Mesothelial cell of epicardium (in vitro differentiated cells): Measurements from ENCODE around the gene FOXA3. TPM values are rescaled to one million over a fixed set of nuclear protein-coding genes. Genes with fewer than 3 reads are reported as not detected.
"Not testable (repeated sequence)": the region's sequence is repeated elsewhere in the genome, so short reads cannot be mapped to it uniquely, and the experiment has no call there.

Experiments used
- DNase-seq, 2 experiments: peaks; one replicate each; pipeline ENCODE4 v3.0.0; 2021; ENCODE audit warnings: low spot score in 2 of 2; ENCODE audit not compliant: unreplicated experiment in 2 of 2
- H3K27ac Mint-ChIP-seq: 2 replicates; pipeline ENCODE4 v1.8.0; 2021; ENCODE audit warnings: mixed read lengths
- H3K27me3 Mint-ChIP-seq: 2 replicates; pipeline ENCODE4 v1.8.0; 2021; ENCODE audit warnings: low read depth, mixed read lengths
- H3K36me3 Mint-ChIP-seq: 2 replicates; pipeline ENCODE4 v1.8.0; 2021; ENCODE audit warnings: mixed read lengths
- H3K4me1 Mint-ChIP-seq: 2 replicates; pipeline ENCODE4 v1.8.0; 2021; ENCODE audit warnings: mixed read lengths
- H3K4me3 Mint-ChIP-seq: 2 replicates; pipeline ENCODE4 v1.8.0; 2021; ENCODE audit warnings: mild to moderate bottlenecking, moderate library complexity, mixed read lengths
- H3K9me3 Mint-ChIP-seq: 2 replicates; pipeline ENCODE4 v1.8.0; 2021; ENCODE audit warnings: mixed read lengths
- total RNA-seq: library from RNA; stranded (reverse); gene quantifications from 3 replicates; pipeline ENCODE4 v1.2.1, GENCODE V29; 2021
- TF ChIP-seq, protein P1 (sequence below): fragments of 200-600 bp; sonication (generic); IDR thresholded peaks from one replicate; pipeline ENCODE4 v1.5.0; 2021; ENCODE audit warnings: antibody characterized with exemption; ENCODE audit not compliant: unreplicated experiment

The FOXA3 gene
- total RNA-seq, 1 donor from 2014 or later, result not detected

DNA sequence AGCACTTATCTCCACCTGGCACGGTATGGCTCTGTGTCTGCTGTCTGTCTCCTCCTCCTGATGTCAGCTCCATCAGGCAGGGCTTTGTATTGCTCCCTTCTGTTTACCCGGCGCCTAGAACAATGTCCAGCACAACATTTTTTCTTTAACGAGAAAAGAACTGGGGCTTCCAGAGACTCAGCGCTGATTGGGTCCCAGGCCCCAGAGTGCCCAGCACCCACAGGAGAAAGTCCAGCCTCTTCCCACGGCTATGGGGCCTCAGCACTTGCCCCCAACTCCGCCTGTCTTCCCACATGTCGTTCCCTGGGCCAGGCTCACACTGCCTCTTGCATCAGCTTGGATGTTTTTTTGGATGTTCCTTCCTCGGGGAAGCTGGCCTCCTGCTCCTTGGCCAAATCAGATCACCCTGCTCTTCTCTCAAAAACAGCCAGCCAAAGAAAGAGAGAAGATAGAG lies 31.4 kb downstream of the FOXA3 start:
- TF ChIP-seq, protein P1, sequence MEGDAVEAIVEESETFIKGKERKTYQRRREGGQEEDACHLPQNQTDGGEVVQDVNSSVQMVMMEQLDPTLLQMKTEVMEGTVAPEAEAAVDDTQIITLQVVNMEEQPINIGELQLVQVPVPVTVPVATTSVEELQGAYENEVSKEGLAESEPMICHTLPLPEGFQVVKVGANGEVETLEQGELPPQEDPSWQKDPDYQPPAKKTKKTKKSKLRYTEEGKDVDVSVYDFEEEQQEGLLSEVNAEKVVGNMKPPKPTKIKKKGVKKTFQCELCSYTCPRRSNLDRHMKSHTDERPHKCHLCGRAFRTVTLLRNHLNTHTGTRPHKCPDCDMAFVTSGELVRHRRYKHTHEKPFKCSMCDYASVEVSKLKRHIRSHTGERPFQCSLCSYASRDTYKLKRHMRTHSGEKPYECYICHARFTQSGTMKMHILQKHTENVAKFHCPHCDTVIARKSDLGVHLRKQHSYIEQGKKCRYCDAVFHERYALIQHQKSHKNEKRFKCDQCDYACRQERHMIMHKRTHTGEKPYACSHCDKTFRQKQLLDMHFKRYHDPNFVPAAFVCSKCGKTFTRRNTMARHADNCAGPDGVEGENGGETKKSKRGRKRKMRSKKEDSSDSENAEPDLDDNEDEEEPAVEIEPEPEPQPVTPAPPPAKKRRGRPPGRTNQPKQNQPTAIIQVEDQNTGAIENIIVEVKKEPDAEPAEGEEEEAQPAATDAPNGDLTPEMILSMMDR, result no peak
- H3K27me3 Mint-ChIP-seq, result peaks cover 6% of the 10 kb centered on the region
- peaks cover 27% of the 10 kb centered on the region for H3K36me3 Mint-ChIP-seq
- H3K9me3 Mint-ChIP-seq, result no peaks in the 10 kb centered on the region
- peaks cover under 1% of the 10 kb centered on the region for H3K4me1 Mint-ChIP-seq
- no peak overlapping the region for H3K27ac Mint-ChIP-seq
- no peak overlapping the region for H3K4me3 Mint-ChIP-seq
- no peak for DNase-seq

DNA sequence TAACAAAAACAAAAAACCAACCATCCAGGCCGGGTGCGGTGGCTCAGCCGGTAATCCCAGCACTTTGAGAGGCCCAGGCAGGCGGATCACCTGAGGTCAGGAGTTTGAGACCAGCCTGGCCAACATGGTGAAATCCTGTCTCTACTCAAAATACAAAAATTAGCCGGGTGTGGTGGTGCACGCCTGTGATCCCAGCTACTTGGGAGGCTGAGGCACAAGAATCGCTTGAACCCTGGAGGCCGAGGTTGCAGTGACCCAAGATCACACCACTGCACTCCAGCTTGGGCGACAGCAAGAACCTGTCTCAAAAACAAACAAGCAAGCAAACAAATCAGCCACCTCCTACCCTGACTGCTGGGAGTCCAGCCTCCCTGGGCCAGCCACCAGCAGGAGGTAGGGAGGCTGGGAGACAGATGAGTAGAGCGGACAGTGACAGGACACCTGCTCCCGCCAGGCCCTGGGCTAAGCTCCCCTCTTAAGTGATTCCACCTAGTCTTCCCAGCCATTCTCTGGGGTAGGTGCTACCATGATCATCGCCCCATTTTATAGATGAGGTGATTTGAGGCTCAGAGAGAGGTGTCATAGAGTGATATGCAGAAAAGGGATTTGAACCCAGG lies 32.0 kb downstream of the FOXA3 start:
- Mint-ChIP-seq H3K27me3 (peaks cover 11% of the 10 kb centered on the region), H3K36me3 (peaks cover 31% of the 10 kb centered on the region)
- H3K4me1 Mint-ChIP-seq, H3K4me3 Mint-ChIP-seq, H3K9me3 Mint-ChIP-seq, H3K27ac Mint-ChIP-seq, DNase-seq: not testable (repeated sequence)

DNA sequence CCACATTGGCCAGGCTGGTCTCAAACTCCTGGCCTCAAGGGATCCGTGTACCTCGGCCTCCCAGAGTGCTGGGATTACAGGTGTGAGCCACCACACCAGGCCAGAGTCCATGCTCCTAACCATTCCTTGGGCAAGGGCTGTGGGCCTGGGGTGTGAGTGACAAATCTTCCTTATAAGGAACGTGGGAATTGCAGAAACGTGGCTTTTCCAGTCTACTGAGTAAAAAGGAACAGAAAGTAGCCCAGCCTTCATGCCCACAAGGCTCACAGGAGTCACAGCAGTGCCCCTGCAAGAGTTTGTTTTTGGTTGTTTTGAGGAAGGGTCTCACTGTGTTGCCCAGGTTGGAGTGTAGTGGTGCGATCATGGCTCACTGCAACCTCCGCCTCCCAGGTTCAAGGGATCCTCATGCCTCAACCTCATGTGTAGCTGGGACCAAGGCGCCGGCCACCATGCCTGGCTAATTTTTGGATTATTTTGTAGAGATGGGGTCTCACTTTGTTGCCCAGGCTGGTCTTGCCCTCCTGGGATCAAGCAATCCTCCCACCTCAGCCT lies 33.2 kb downstream of the FOXA3 start:
- Mint-ChIP-seq H3K27me3 (peaks cover 11% of the 10 kb centered on the region), H3K36me3 (peaks cover 31% of the 10 kb centered on the region), H3K9me3 (no peaks in the 10 kb centered on the region), H3K27ac (no peak overlapping the region), H3K4me1 (peaks cover 5% of the 10 kb centered on the region), H3K4me3 (no peak overlapping the region)
- TF ChIP-seq, protein P1, result no peak
- DNase-seq, result no peak

DNA sequence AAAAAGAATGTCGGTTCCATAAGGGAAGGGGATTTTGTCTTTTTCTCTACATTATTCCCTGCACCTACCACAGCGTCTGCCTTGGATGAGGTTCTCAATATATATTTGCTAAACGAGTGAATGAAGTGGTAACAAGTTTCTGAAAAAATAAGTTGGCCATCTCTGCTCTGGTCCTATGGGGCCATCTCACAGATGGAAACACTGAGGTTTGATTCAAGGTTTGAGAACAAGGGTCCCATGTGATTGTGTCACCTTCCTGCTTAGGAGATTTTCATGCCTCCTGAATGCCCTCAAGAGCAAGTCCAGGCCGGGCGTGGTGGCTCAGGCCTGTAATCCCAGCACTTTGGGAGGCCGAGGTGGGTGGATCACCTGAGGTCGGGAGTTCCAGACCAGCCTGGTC lies 35.1 kb downstream of the FOXA3 start:
- TF ChIP-seq, protein P1, result no peak
- peaks cover 11% of the 10 kb centered on the region for H3K27me3 Mint-ChIP-seq
- no peak for DNase-seq
- no peak overlapping the region for H3K4me3 Mint-ChIP-seq
- peaks cover 31% of the 10 kb centered on the region for H3K36me3 Mint-ChIP-seq
- no peak overlapping the region for H3K27ac Mint-ChIP-seq
- peaks cover 5% of the 10 kb centered on the region for H3K4me1 Mint-ChIP-seq
- no peaks in the 10 kb centered on the region for H3K9me3 Mint-ChIP-seq

DNA sequence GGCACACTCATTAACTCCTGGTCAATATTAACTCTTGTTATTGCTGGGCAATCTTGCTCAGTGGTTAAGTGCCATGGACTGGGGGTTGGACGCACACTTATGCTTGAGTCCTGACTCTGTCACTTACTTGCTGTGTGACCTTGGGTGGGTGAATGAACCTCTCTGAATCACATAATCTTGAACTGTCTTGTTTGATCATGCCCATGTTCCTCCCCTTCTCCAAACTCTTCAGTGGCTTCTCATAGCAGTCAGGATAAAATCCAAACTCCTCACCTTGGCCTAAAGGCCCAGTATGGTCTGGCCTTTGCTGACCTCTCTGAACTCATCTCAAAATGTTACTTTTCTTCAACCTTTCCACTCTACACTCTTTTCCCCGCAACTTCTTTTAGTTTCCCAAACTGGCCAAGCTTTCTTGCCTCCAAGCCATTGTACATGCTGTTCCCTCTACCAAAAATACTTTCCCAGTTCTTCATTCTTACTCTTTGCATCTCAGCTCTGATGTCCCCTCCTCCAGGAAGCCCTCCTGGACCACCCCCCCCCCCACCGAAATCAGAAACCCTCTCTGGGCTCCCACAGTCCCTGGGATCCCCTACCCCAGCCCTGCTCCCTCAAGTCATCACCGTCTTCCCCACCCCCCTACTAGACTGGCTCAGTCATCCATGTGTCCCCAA lies 35.9 kb downstream of the FOXA3 start:
- DNase-seq, result no peak
- TF ChIP-seq, protein P1, result no peak
- Mint-ChIP-seq H3K27ac (no peak overlapping the region), H3K9me3 (no peaks in the 10 kb centered on the region), H3K36me3 (peaks cover 29% of the 10 kb centered on the region), H3K4me1 (peaks cover 5% of the 10 kb centered on the region), H3K4me3 (no peak overlapping the region), H3K27me3 (peaks cover 11% of the 10 kb centered on the region)

DNA sequence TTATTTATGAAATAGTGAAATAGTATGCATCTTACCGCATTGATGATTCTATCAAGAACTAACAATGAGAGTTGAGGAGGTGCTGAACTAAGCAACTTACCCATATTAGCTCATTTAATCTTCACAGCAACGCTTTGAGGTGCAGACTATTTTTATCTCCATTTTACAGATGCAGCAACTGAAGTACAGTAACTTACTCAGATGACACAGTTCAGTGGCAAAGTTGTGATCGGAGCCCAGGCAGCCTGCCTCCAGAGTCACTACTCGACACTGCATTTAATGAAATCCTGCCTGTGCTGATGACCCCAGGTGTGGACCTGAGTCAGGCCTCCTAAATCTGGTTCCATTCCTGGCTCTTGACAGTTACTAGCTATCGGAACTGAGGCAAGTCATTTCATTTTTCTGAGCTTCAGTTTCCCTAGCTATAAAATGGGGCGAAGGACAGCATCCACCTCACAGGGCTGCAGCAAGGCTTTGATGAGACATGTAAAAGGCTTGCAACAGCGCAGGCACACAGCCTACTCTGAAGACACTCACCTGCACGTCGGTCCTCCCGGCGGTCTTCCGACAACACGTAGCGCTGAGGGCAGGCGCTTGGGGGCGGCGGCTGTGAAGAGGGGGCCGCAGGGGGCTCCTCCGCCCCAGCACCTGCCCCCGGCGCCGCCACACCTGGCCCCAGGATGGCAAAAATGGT lies 36.8 kb downstream of the FOXA3 start:
- Mint-ChIP-seq H3K4me1 (peaks cover 5% of the 10 kb centered on the region), H3K27ac (no peak overlapping the region), H3K36me3 (peaks cover 22% of the 10 kb centered on the region), H3K27me3 (peaks cover 11% of the 10 kb centered on the region), H3K4me3 (peak overlapping the region; percentile 55), H3K9me3 (no peaks in the 10 kb centered on the region)
- no peak for DNase-seq
- TF ChIP-seq, protein P1, result no peak
